Activated CD4-positive, alpha-beta T cell treated with anti-CD3 and anti-CD28 coated beads, Interleukin-2, amount 50 U/mL, for 4 hours (primary cell): ENCODE data around the gene CFAP221.

Source experiments
- DNase-seq, 2 experiments: peaks; one replicate each; pipeline ENCODE4 v3.0.0-alpha.2; 2020

CFAP221 gene

GRCh38 chr2:119703526-119703925, 159.3 kb downstream of the CFAP221 start:
- DNase-seq, result no peak

- no peak for DNase-seq
Observed at GRCh38 chr2:119704670-119705120, 160.4 kb downstream of the CFAP221 start.

- DNase-seq, result no peak
Observed at GRCh38 chr2:119706221-119706620, 162.0 kb downstream of the CFAP221 start.
